A549 treated with CpdA at 1 μM for 4 hours (cell line): ENCODE data around the gene TNNT1. TPM values are rescaled to one million over a fixed set of nuclear protein-coding genes. Genes with fewer than 3 reads are reported as not detected.

Experiments used
- total RNA-seq: library from RNA; stranded (reverse); fragments of 200-300 nt; extraction: Qiagen RNA extraction; gene quantifications from 5 replicates; pipeline ENCODE4 v1.2.3, GENCODE V29; 2022; ENCODE audit warnings: low read depth

The TNNT1 gene
- total RNA-seq, result 115 to 148 TPM (median 126 TPM) in 5 replicates

GRCh38 chr19:55149078-55150003 lies at the start of gene TNNT1:
TSS of gene TNNT1 (minus strand) at chr19:55149206. CDS start at chr19:55147157, 2,049 bp downstream.

GRCh38 chr19:55179606-55180484 lies 30.8 kb upstream of the TNNT1 start, which contains the start of gene SYT5:
TSS of gene SYT5 (minus strand) at chr19:55180289. CDS start at chr19:55179041, 1,248 bp downstream.

GRCh38 chr19:55166530-55167268 lies 17.7 kb upstream of the TNNT1 start, which contains the start of gene DNAAF3:
TSS of gene DNAAF3 (minus strand) at chr19:55166613. CDS start at chr19:55166413, 200 bp downstream.

GRCh38 chr19:55157064-55157908 lies 8.3 kb upstream of the TNNT1 start, which contains the start of gene TNNI3:
TSS of gene TNNI3 (minus strand) at chr19:55157732. CDS start at chr19:55157589, 143 bp downstream.

GRCh38 chr19:55116859-55117662 lies 31.9 kb downstream of the TNNT1 start, which contains the start of gene PPP1R12C:
TSS of gene PPP1R12C (minus strand) at chr19:55117637. CDS start at chr19:55117543, 94 bp downstream.

Other genes starting within 250 kb of the TNNT1 start
- gene NCR1, start 243.1 kb downstream of the TNNT1 start, total RNA-seq, result not detected in 5 replicates
- gene NLRP7, start 201.7 kb downstream of the TNNT1 start, total RNA-seq, result not detected in 5 replicates
- gene NLRP2, start 182.8 kb downstream of the TNNT1 start, total RNA-seq, result 25.2 to 28.8 TPM (median 27.0 TPM) in 5 replicates
- gene GP6, start 110.9 kb downstream of the TNNT1 start, total RNA-seq, result 0.13 to 0.45 TPM (median 0.27 TPM) in 4 of 5 replicates, not detected in the other
- gene RDH13, start 86.1 kb downstream of the TNNT1 start, total RNA-seq, result 16.4 to 22.6 TPM (median 18.4 TPM) in 5 replicates
- gene EPS8L1, start 73.3 kb downstream of the TNNT1 start, total RNA-seq, result 5.0 to 7.1 TPM (median 5.3 TPM) in 5 replicates
- 59.8 to 96.4 TPM (median 87.1 TPM) in 5 replicates for gene PPP1R12C, start 31.6 kb downstream of the TNNT1 start, total RNA-seq
- 6.7 to 8.9 TPM (median 7.7 TPM) in 5 replicates for gene TNNI3, start 8.5 kb upstream of the TNNT1 start, total RNA-seq
- 5.2 to 7.2 TPM (median 6.9 TPM) in 5 replicates for gene DNAAF3, start 17.4 kb upstream of the TNNT1 start, total RNA-seq
- 3.0 to 4.6 TPM (median 3.5 TPM) in 5 replicates for gene SYT5, start 31.1 kb upstream of the TNNT1 start, total RNA-seq
- gene PTPRH, start 60.3 kb upstream of the TNNT1 start, total RNA-seq, result 2.9 to 6.6 TPM (median 5.6 TPM) in 5 replicates
- 2.7 to 6.3 TPM (median 5.5 TPM) in 5 replicates for gene TMEM86B, start 79.6 kb upstream of the TNNT1 start, total RNA-seq
- gene PPP6R1, start 109.8 kb upstream of the TNNT1 start, total RNA-seq, result 98.6 to 127 TPM (median 124 TPM) in 5 replicates
- 118 to 146 TPM (median 136 TPM) in 5 replicates for gene HSPBP1, start 130.9 kb upstream of the TNNT1 start, total RNA-seq
- 4.3 to 6.1 TPM (median 5.0 TPM) in 5 replicates for gene BRSK1, start 134.8 kb upstream of the TNNT1 start, total RNA-seq
- gene TMEM150B, start 176.1 kb upstream of the TNNT1 start, total RNA-seq, result 0.06 to 0.27 TPM (median 0.19 TPM) in 3 of 5 replicates, not detected in the others
- gene KMT5C, start 190.7 kb upstream of the TNNT1 start, total RNA-seq, result 8.1 to 12.2 TPM (median 10.3 TPM) in 5 replicates
- 0.83 to 1.5 TPM (median 1.1 TPM) in 5 replicates for gene COX6B2, start 205.5 kb upstream of the TNNT1 start, total RNA-seq
- gene GARIN5B, start 214.1 kb upstream of the TNNT1 start, total RNA-seq, result 0.10 to 0.25 TPM (median 0.17 TPM) in 4 of 5 replicates, not detected in the other
- 79.7 to 115 TPM (median 99.1 TPM) in 5 replicates for gene IL11, start 221.3 kb upstream of the TNNT1 start, total RNA-seq
- 1.6 to 2.7 TPM (median 1.8 TPM) in 5 replicates for gene TMEM190, start 227.6 kb upstream of the TNNT1 start, total RNA-seq
- 1.9 to 9.5 TPM (median 8.1 TPM) in 5 replicates for gene TMEM238, start 235.1 kb upstream of the TNNT1 start, total RNA-seq
- gene RPL28, start 236.7 kb upstream of the TNNT1 start, total RNA-seq, result 2,575 to 3,038 TPM (median 2,861 TPM) in 5 replicates